WI38 (cell line): ENCODE data around the gene COL11A1.

Experiments
- H3K4me3 ChIP-seq: 2 replicates; pipeline ENCODE4 v1.5.1; 2011; ENCODE audit warnings: low read depth, mild to moderate bottlenecking, control low read depth, low read length
- CTCF ChIP-seq: IDR thresholded peaks from 2 replicates; pipeline ENCODE4 v1.5.1; 2012; ENCODE audit warnings: low read depth, mild to moderate bottlenecking, control low read depth, low read length

COL11A1 gene

GRCh38 chr1:103108376-103109150 is at the start of gene COL11A1:
Gene COL11A1 (minus strand): TSS chr1:103108522. CDS start chr1:103108178, 344 bp downstream.
- no peak within 1 kb of the TSS for H3K4me3 ChIP-seq

GRCh38 chr1:103156966-103157365 is 48.6 kb upstream of the COL11A1 start:
- no peak overlapping the region for H3K4me3 ChIP-seq
- no peak for TF ChIP-seq CTCF

More at GRCh38 chr1:103108376-103109150, at the start of gene COL11A1:
- TF ChIP-seq CTCF, result no peak

- TF ChIP-seq CTCF, result no peak
- no peak overlapping the region for H3K4me3 ChIP-seq
Observed at GRCh38 chr1:103146166-103146565, 37.8 kb upstream of the COL11A1 start.

- no peak for TF ChIP-seq CTCF
Observed at GRCh38 chr1:103145449-103145848, 37.1 kb upstream of the COL11A1 start.

GRCh38 chr1:103144681-103145080 is 36.4 kb upstream of the COL11A1 start:
- H3K4me3 ChIP-seq, result no peak overlapping the region
- no peak for TF ChIP-seq CTCF

More at GRCh38 chr1:103145449-103145848, 37.1 kb upstream of the COL11A1 start:
- H3K4me3 ChIP-seq, result no peak overlapping the region

GRCh38 chr1:103142461-103142860 is 34.1 kb upstream of the COL11A1 start:
- no peak for TF ChIP-seq CTCF
- no peak overlapping the region for H3K4me3 ChIP-seq

GRCh38 chr1:103129796-103130195 is 21.5 kb upstream of the COL11A1 start:
- TF ChIP-seq CTCF, result no peak
- no peak overlapping the region for H3K4me3 ChIP-seq
